Ovary (tissue), 3 donors: ENCODE data around the gene STK32C.

Source experiments
- CTCF ChIP-seq, 3 donors: fragments of 450-650 bp in 2 of 3; fragments of 200-600 bp in 1 of 3; IDR thresholded peaks; one replicate each; pipeline versions ENCODE4 v1.5.1 to v1.8.0; 2016 to 2022; ENCODE audit warnings: antibody characterized with exemption in 3 of 3, mild to moderate bottlenecking in 1 of 3
- EP300 ChIP-seq: sonication (generic); formaldehyde crosslinking; IDR thresholded peaks from one replicate; pipeline ENCODE4 v1.6.1; 2017; ENCODE audit warnings: antibody characterized with exemption
- POLR2A ChIP-seq: fragments of 450-650 bp; IDR thresholded peaks from one replicate; pipeline ENCODE4 v1.6.1; 2017; ENCODE audit warnings: antibody characterized with exemption, mild to moderate bottlenecking, moderate library complexity
- donor health status: DM: no; HTN: no; CAD: no.

GRCh38 chr10:132321726-132322125 is 14.0 kb upstream of the STK32C start:
- TF ChIP-seq CTCF (IDR thresholded peaks at IDR 0.05): no peak
- TF ChIP-seq POLR2A: no peak
- TF ChIP-seq EP300: no peak
